ENCODE results near the gene RFX4. TPM values are rescaled to one million over a fixed set of nuclear protein-coding genes. Genes with fewer than 3 reads are reported as not detected.

Gene RFX4
- total and polyA plus RNA-seq, 10 of the 15 experiments (the other 5 are each of a cell fraction or from before 2014, with no cell fraction given) = 0.02 to 0.23 TPM; not detected in 8

GRCh38 chr12:106773286-106774004 lies 190.6 kb downstream of the RFX4 start:
- BruUV-seq (replicated peaks) = TSS peak; percentile 95
- peak; percentile 2; the same call in 2 of the 3 replicates for ATAC-seq
- Histone ChIP-seq H3K9ac (ENCODE audit: control insufficient read depth, insufficient read depth, low read length) (peak overlapping the region; percentile 76), H3K4me1 (ENCODE audit: control insufficient read depth, insufficient read depth, low read length) (no peaks in the 10 kb centered on the region), H3K36me3 (ENCODE audit: control insufficient read depth in 2 of 2, insufficient read depth in 2 of 2, low read length in 1 of 2) (no peaks in the 10 kb centered on the region; a peak in 1 of 4 replicates), H4K20me1 (ENCODE audit: control insufficient read depth, insufficient read depth) (no peaks in the 10 kb centered on the region), H3K4me2 (ENCODE audit: control insufficient read depth, insufficient read depth) (peak overlapping the region; percentile 85), H3K9me3 (replicated peaks; ENCODE audit: control insufficient read depth, insufficient read depth, low read length) (no peaks in the 10 kb centered on the region), H3K4me3 (peak overlapping the region; percentile 73), H3K27ac (ENCODE audit: control insufficient read depth, insufficient read depth) (peak overlapping the region; percentile 71), H3K79me2 (ENCODE audit: control insufficient read depth, insufficient read depth, low read length) (peaks cover 21% of the 10 kb centered on the region), H3K27me3 (replicated peaks in 1 of 2; ENCODE audit: control insufficient read depth in 2 of 2, insufficient read depth in 2 of 2, low read length in 1 of 2) (no peaks in the 10 kb centered on the region), H2AFZ (ENCODE audit: control insufficient read depth, low read depth, low read length) (peak overlapping the region; percentile 89)
- ChIA-PET POLR2A (interaction anchor here (0.6 to 1.5 kb wide), 3 partner anchors 13 to 415 kb away, joined by 3 read pairs; no protein-coding TSS in a partner anchor), CTCF (interaction anchor here (1.7 kb wide), 1 partner anchor 13 kb away, joined by 6 read pairs; no protein-coding TSS in a partner anchor), SMC1A (ENCODE audit: uncharacterized antibody, unreplicated experiment) (interaction anchor here (1.4 to 2.6 kb wide), 3 partner anchors 10 to 28 kb away, joined by 3 to 10 read pairs (median 4); no protein-coding TSS in a partner anchor), RAD21 (ENCODE audit: unreplicated experiment) (interaction anchor here (0.8 to 1.0 kb wide), 2 partner anchors 13 to 15 kb away, joined by 3 read pairs; no protein-coding TSS in a partner anchor)
- intact Hi-C loops (cut with micrococcal nuclease; ENCODE audit: unreplicated experiment) = no loop called here
- in situ Hi-C loops (cut with MboI) = no loop called here
- DNase-seq (ENCODE audit: low read depth, low spot score) = no peak
- WGBS (ENCODE audit: insufficient coverage, insufficient replicate concordance, low lambda C conversion rate, missing lambda C conversion rate) = 47% methylated on average over 25 of the region's 25 CpGs
- no peak for FAIRE-seq
- TF ChIP-seq MLLT1 (IDR thresholded peaks at IDR 0.05) (0 out of 2 replicates have a peak, but pooled peaks have one; percentile 34), SRF (IDR thresholded peaks at IDR 0.05; ENCODE audit: low read depth in 2 of 2, low read length in 2 of 2) (no peak), GATAD2B (conservative IDR thresholded peaks at IDR 0.05; ENCODE audit: low read depth) (no peak), SMC3 (IDR thresholded peaks at IDR 0.05; ENCODE audit: borderline replicate concordance, low read length) (no peak), SMARCA5 (IDR thresholded peaks at IDR 0.05) (no peak), BHLHE40 (IDR thresholded peaks at IDR 0.05; ENCODE audit: borderline replicate concordance in 1 of 2, low read depth in 2 of 2, low read length in 1 of 2) (peak in 1 of 2 experiments; percentile 12; a peak in 1 of 4 replicates), SP1 (IDR thresholded peaks at IDR 0.05; ENCODE audit: low read depth, low read length) (no peak)

Measured in GM12878 (cell line).